ENCODE data around the gene ZNF688. TPM values are rescaled to one million over a fixed set of nuclear protein-coding genes. Genes with fewer than 3 reads are reported as not detected.

ZNF688 gene
- total and polyA plus RNA-seq, 9 of the 15 experiments (the other 6 are each of a cell fraction or from before 2014, with no cell fraction given) = 0.48 to 12.9 (median 4.5) TPM

- TF ChIP-seq ZBTB2 (IDR thresholded peaks at IDR 0.05) (no peak), TOE1 (IDR thresholded peaks at IDR 0.05; ENCODE audit: borderline replicate concordance) (no peak; the same call in 1 of the 2 replicates), TOE1 (CRISPR knock-in tag; IDR thresholded peaks at IDR 0.05; ENCODE audit: borderline replicate concordance, low read depth) (no peak), THRAP3 (IDR thresholded peaks at IDR 0.05; ENCODE audit: borderline replicate concordance) (peak; percentile 91), GABPA (tag; conservative IDR thresholded peaks at IDR 0.05; ENCODE audit: low read depth) (no peak; the same call in none of the 2 replicates), IRF9 (tag; IDR thresholded peaks at IDR 0.05) (peak; percentile 69; the same call in 1 of the 2 replicates), SNAPC5 (CRISPR knock-in tag; IDR thresholded peaks at IDR 0.05) (no peak), TRIM24 (IDR thresholded peaks at IDR 0.05) (peak; percentile 22 to 40; a peak in 1 of 4 replicates), HDAC1 (IDR thresholded peaks at IDR 0.05) (peak in 1 of 2 experiments; percentile 63; a peak in 2 of 4 replicates), ZNF146 (CRISPR knock-in tag; IDR thresholded peaks at IDR 0.05; ENCODE audit: unreplicated experiment) (no peak), ZNF395 (CRISPR knock-in tag; IDR thresholded peaks at IDR 0.05) (peak; percentile 58; the same call in 1 of the 2 replicates), RNF2 (IDR thresholded peaks at IDR 0.05) (0 out of 2 replicates have a peak, but pooled peaks have one; percentile 2), PHB (CRISPR knock-in tag; IDR thresholded peaks at IDR 0.05) (no peak), POLR3A (IDR thresholded peaks at IDR 0.05; ENCODE audit: borderline replicate concordance, extremely low read depth, insufficient read depth, insufficient read length) (peak; percentile 34), CCAR2 (IDR thresholded peaks at IDR 0.05; ENCODE audit: low read depth, low read length) (no peak), POLR2AphosphoS2 (IDR thresholded peaks at IDR 0.05; ENCODE audit: low read length) (no peak), ZBTB33 (CRISPR knock-in tag; IDR thresholded peaks at IDR 0.05) (peak; percentile 90), E2F8 (IDR thresholded peaks at IDR 0.05; ENCODE audit: low read depth, partially characterized antibody) (peak; percentile 28), MEF2D (tag; conservative IDR thresholded peaks at IDR 0.05; ENCODE audit: low read depth) (0 out of 2 replicates have a peak, but pooled peaks have one; percentile 36)
Measured at GRCh38 chr16:30558789-30559377, 12.6 kb downstream of the ZNF688 start (continued).
